H1 (cell line): ENCODE results near the gene IGSF11. TPM values are rescaled to one million over a fixed set of nuclear protein-coding genes. Genes with fewer than 3 reads are reported as not detected.

Experiments used
- CTCF ChIA-PET: fragments of 300-600 bp; sonication (Branson Sonifier 250); formaldehyde crosslinking; loops from one replicate; lab custom pipeline; 2021; ENCODE audit not compliant: partially characterized antibody; lab: Charles Lee
- POLR2A ChIA-PET: fragments of 300-600 bp; sonication (Branson Sonifier 250); formaldehyde crosslinking; loops from one replicate; lab custom pipeline; 2021; ENCODE audit warnings: inconsistent platforms; ENCODE audit not compliant: partially characterized antibody; lab: Charles Lee
- DNase-seq, 2 experiments: peaks; one replicate each; pipeline versions ENCODE4 v3.0.0 to v3.0.0-alpha.2; 2010 to 2022; ENCODE audit warnings: low spot score in 2 of 2, low read depth in 1 of 2, mixed read lengths in 1 of 2
- FAIRE-seq: peaks from 2 replicates; lab custom pipeline; 2011; peaks lifted over from hg19 to GRCh38; lab: Jason Lieb, UNC
- H2AFZ ChIP-seq: 2 replicates; pipeline ENCODE4 v1.8.1; 2012; ENCODE audit warnings: low read length, inconsistent platforms
- H2AK5ac ChIP-seq: 2 replicates; pipeline ENCODE4 v1.6.1; 2013; ENCODE audit warnings: low read depth, low read length
- H2BK120ac ChIP-seq: replicated peaks from 2 replicates; pipeline ENCODE3; 2013; ENCODE audit warnings: low read depth, low read length, inconsistent platforms
- H2BK12ac ChIP-seq: 2 replicates; pipeline ENCODE4 v1.6.1; 2013; ENCODE audit warnings: low read depth, low read length
- H2BK15ac ChIP-seq: 2 replicates; pipeline ENCODE4 v1.6.1; 2013; ENCODE audit warnings: low read length
- H2BK20ac ChIP-seq: 2 replicates; pipeline ENCODE4 v1.6.1; 2013; ENCODE audit warnings: low read length
- H2BK5ac ChIP-seq: 2 replicates; pipeline ENCODE4 v1.6.1; 2013; ENCODE audit warnings: low read depth, low read length
- H3K14ac ChIP-seq: 2 replicates; pipeline ENCODE4 v1.6.1; 2013; ENCODE audit warnings: inconsistent platforms; ENCODE audit not compliant: insufficient read length
- H3K18ac ChIP-seq: 2 replicates; pipeline ENCODE4 v1.6.1; 2013; ENCODE audit warnings: low read length; ENCODE audit errors: extremely low read depth
- H3K23ac ChIP-seq: 2 replicates; pipeline ENCODE4 v1.6.1; 2013; ENCODE audit warnings: inconsistent platforms; ENCODE audit not compliant: insufficient read length
- H3K23me2 ChIP-seq: 2 replicates; pipeline ENCODE4 v1.6.1; 2013; ENCODE audit warnings: low read depth, low read length
- H3K27ac ChIP-seq: 2 replicates; pipeline ENCODE4 v1.6.1; 2011; ENCODE audit warnings: low read depth, low read length, inconsistent platforms
- H3K27me3 ChIP-seq, 4 experiments: replicated peaks in 1 of 4; 1 replicate in 1 of 4; 2 replicates in 3 of 4; pipeline versions ENCODE4 v1.6.1 to v1.8.1; 2011 to 2013; ENCODE audit warnings: low read length in 3 of 4, mild to moderate bottlenecking in 3 of 4, inconsistent platforms in 2 of 4, mixed read lengths in 2 of 4, moderate library complexity in 1 of 4; ENCODE audit not compliant: control insufficient read depth in 3 of 4, insufficient read depth in 3 of 4; ENCODE audit errors: extremely low read depth in 1 of 4
- H3K36me3 ChIP-seq, 4 experiments: 2 replicates each; pipeline versions ENCODE4 v1.6.1 to v1.8.1; 2011 to 2013; ENCODE audit warnings: mild to moderate bottlenecking in 4 of 4, low read length in 3 of 4, moderate library complexity in 2 of 4, control low read depth in 1 of 4, inconsistent platforms in 1 of 4; ENCODE audit not compliant: insufficient read depth in 4 of 4, control insufficient read depth in 2 of 4
- H3K4ac ChIP-seq: replicated peaks from 2 replicates; pipeline ENCODE3; 2013; ENCODE audit warnings: low read length, low read depth, mixed read lengths, inconsistent platforms; ENCODE audit not compliant: insufficient read length
- H3K4me1 ChIP-seq, 4 experiments: replicated peaks in 1 of 4; 1 replicate in 1 of 4; 2 replicates in 3 of 4; pipeline versions ENCODE4 v1.6.1 to v1.8.1; 2011 to 2013; ENCODE audit warnings: low read length in 3 of 4, inconsistent platforms in 2 of 4, mixed read lengths in 1 of 4; ENCODE audit not compliant: insufficient read depth in 4 of 4, control insufficient read depth in 3 of 4
- H3K4me2 ChIP-seq, 2 experiments: 2 replicates each; pipeline versions ENCODE4 v1.6.1 to v1.8.1; 2011 to 2013; ENCODE audit warnings: low read depth in 2 of 2, low read length in 2 of 2, control low read depth in 1 of 2, inconsistent platforms in 1 of 2, mild to moderate bottlenecking in 1 of 2; ENCODE audit not compliant: insufficient read depth in 1 of 2
- H3K4me3 ChIP-seq, 4 experiments: fragments of 200-600, 300-600 bp in 1 of 4; sonication (generic), shearing (Covaris generic), sonication (Bioruptor Twin) in 1 of 4; 2 replicates each; pipeline versions ENCODE4 v1.5.1 to v1.8.1; 2011 to 2016; ENCODE audit warnings: low read length in 4 of 4, low read depth in 3 of 4, control low read depth in 2 of 4, inconsistent platforms in 2 of 4, mild to moderate bottlenecking in 2 of 4, mixed read lengths in 1 of 4, moderate library complexity in 1 of 4; ENCODE audit not compliant: insufficient read depth in 2 of 4; ENCODE audit errors: extremely low read depth in 1 of 4
- H3K56ac ChIP-seq: replicated peaks from 2 replicates; pipeline ENCODE3; 2013; ENCODE audit warnings: low read depth, mild to moderate bottlenecking, mixed read lengths, low read length, inconsistent platforms; ENCODE audit not compliant: insufficient read length
- H3K79me1 ChIP-seq: 2 replicates; pipeline ENCODE4 v1.6.1; 2013; ENCODE audit warnings: low read depth, low read length, control low read depth
- H3K79me2 ChIP-seq, 2 experiments: 2 replicates each; pipeline versions ENCODE4 v1.6.1 to v1.8.1; 2012 to 2013; ENCODE audit warnings: low read length in 2 of 2, mild to moderate bottlenecking in 2 of 2, inconsistent platforms in 1 of 2; ENCODE audit not compliant: insufficient read depth in 2 of 2, control insufficient read depth in 1 of 2
- H3K9ac ChIP-seq, 4 experiments: replicated peaks in 1 of 4; 1 replicate in 1 of 4; 2 replicates in 3 of 4; pipeline versions ENCODE4 v1.6.1 to v1.8.1; 2011 to 2013; ENCODE audit warnings: low read depth in 3 of 4, low read length in 3 of 4, control low read depth in 2 of 4, mild to moderate bottlenecking in 2 of 4, moderate library complexity in 2 of 4, inconsistent platforms in 1 of 4; ENCODE audit errors: extremely low read depth in 1 of 4
- H3K9me3 ChIP-seq, 2 experiments: 2 replicates each; pipeline versions ENCODE4 v1.6.1 to v1.8.1; 2012 to 2013; ENCODE audit warnings: mild to moderate bottlenecking in 2 of 2, moderate library complexity in 2 of 2, control low read depth in 1 of 2, inconsistent platforms in 1 of 2, low read depth in 1 of 2, low read length in 1 of 2, mixed read lengths in 1 of 2; ENCODE audit not compliant: insufficient read depth in 2 of 2
- H4K20me1 ChIP-seq, 2 experiments: replicated peaks in 1 of 2; 2 replicates each; pipeline versions ENCODE3 to v1.8.1; 2011 to 2013; ENCODE audit warnings: inconsistent platforms in 2 of 2, low read length in 2 of 2, mild to moderate bottlenecking in 1 of 2; ENCODE audit not compliant: insufficient read depth in 2 of 2, control insufficient read depth in 1 of 2
- H4K5ac ChIP-seq: 2 replicates; pipeline ENCODE4 v1.6.1; 2013; ENCODE audit warnings: low read length, low read depth, mixed read lengths, inconsistent platforms; ENCODE audit not compliant: insufficient read length
- H4K8ac ChIP-seq: 2 replicates; pipeline ENCODE4 v1.8.0; 2013; ENCODE audit warnings: mild to moderate bottlenecking, moderate library complexity, low read length, inconsistent platforms; ENCODE audit not compliant: insufficient read depth; ENCODE audit errors: extremely low read depth
- H4K91ac ChIP-seq: replicated peaks from 2 replicates; pipeline ENCODE3; 2013; ENCODE audit warnings: low read length, mixed read lengths, inconsistent platforms; ENCODE audit not compliant: insufficient read length
- BCL11A ChIP-seq, 2 experiments: IDR thresholded peaks; one replicate each; pipeline ENCODE4 v1.6.1; 2011; ENCODE audit warnings: low read depth in 2 of 2, low read length in 2 of 2, mild to moderate bottlenecking in 2 of 2
- GABPA ChIP-seq: IDR thresholded peaks from 2 replicates; pipeline ENCODE4 v1.6.1; 2011; ENCODE audit warnings: mild to moderate bottlenecking, low read length, moderate library complexity, borderline replicate concordance; ENCODE audit not compliant: insufficient read depth
- KDM4A ChIP-seq: IDR thresholded peaks from one replicate; pipeline ENCODE4 v1.7.1; 2012; ENCODE audit warnings: low read depth, mild to moderate bottlenecking, moderate library complexity, low read length, inconsistent platforms; ENCODE audit not compliant: severe bottlenecking
- MAFK ChIP-seq: IDR thresholded peaks from 2 replicates; pipeline ENCODE4 v1.6.1; 2012; ENCODE audit warnings: low read depth, mild to moderate bottlenecking, improper control_type of control experiment, low read length
- POU5F1 ChIP-seq: IDR thresholded peaks from 2 replicates; pipeline ENCODE4 v1.6.1; 2011; ENCODE audit warnings: low read depth, mild to moderate bottlenecking, low read length, moderate library complexity
- RBBP5 ChIP-seq: IDR thresholded peaks from 2 replicates; pipeline ENCODE4 v1.7.1; 2012; ENCODE audit warnings: low read depth, mild to moderate bottlenecking, inconsistent platforms, low read length, moderate library complexity, borderline replicate concordance
- RNF2 ChIP-seq: fragments of 200-900, 300-1000 bp; sonication (generic); IDR thresholded peaks from 2 replicates; pipeline ENCODE4 v1.7.1; 2016; ENCODE audit warnings: borderline replicate concordance, low read depth, mild to moderate bottlenecking, antibody characterized with exemption, low read length; ENCODE audit not compliant: poor library complexity, severe bottlenecking; ENCODE audit errors: missing control alignments
- SIRT6 ChIP-seq: IDR thresholded peaks from one replicate; pipeline ENCODE4 v1.7.1; 2012; ENCODE audit warnings: low read length, inconsistent platforms
- TAF1 ChIP-seq: IDR thresholded peaks from 2 replicates; pipeline ENCODE4 v1.6.1; 2011; ENCODE audit warnings: mild to moderate bottlenecking, low read depth, low read length
- TEAD4 ChIP-seq: IDR thresholded peaks from 2 replicates; pipeline ENCODE4 v1.6.1; 2012; ENCODE audit warnings: low read depth, low read length, inconsistent platforms, mixed read lengths
- YY1 ChIP-seq: IDR thresholded peaks from 2 replicates; pipeline ENCODE4 v1.6.1; 2011; ENCODE audit warnings: low read depth, mild to moderate bottlenecking, low read length
- whole genome bisulfite sequencing, 2 experiments: shearing (Covaris generic) in 1 of 2; methylation state at CpG; one replicate each; pipeline versions ENCODE4 v1.1.6 to v1.1.7; 2013 to 2015; ENCODE audit warnings: low lambda C conversion rate in 2 of 2, mixed read lengths in 2 of 2, inconsistent platforms in 1 of 2, low coverage in 1 of 2, missing lambda C conversion rate in 1 of 2; ENCODE audit not compliant: insufficient replicate concordance in 2 of 2, insufficient coverage in 1 of 2, insufficient read length in 1 of 2; ENCODE audit errors: extremely low coverage in 1 of 2, missing lambda C conversion rate in 1 of 2; 5-methylcytosine and 5-hydroxymethylcytosine counted together
- polyA plus RNA-seq, 7 experiments: library from polyadenylated mRNA; depleted of rRNA in 3 of 7; stranded (reverse) in 5 of 7; unstranded in 2 of 7; fragments of >200 nt in 5 of 7; fragments of 200-250 nt in 2 of 7; gene quantifications; 1 replicate in 5 of 7; 2 replicates in 1 of 7; 4 replicates in 1 of 7; pipeline versions ENCODE4 v1.2.1 to v1.2.3, GENCODE V29; 2011 to 2013; ENCODE audit warnings: missing spikeins in 2 of 7, mixed read lengths in 2 of 7
- total RNA-seq: library from RNA; stranded (reverse); fragmentation: NEBNext Ultra II Directional; extraction: Animal tissue kit (Norgen Biotek cat#: 25700); gene quantifications from 2 replicates; pipeline ENCODE4 v1.2.1, GENCODE V29; 2021
- TF ChIP-seq, protein P1 (sequence below): IDR thresholded peaks from 2 replicates; pipeline ENCODE4 v1.6.1; 2012; ENCODE audit warnings: inconsistent platforms
- TF ChIP-seq, protein P2 (sequence below): IDR thresholded peaks from 2 replicates; pipeline ENCODE4 v1.6.1; 2012; ENCODE audit warnings: inconsistent platforms

IGSF11 gene
- total and polyA plus RNA-seq, 2 of the 8 experiments (the other 6 are each of a cell fraction or from before 2014, with no cell fraction given) = 1.1 to 4.1 TPM

DNA sequence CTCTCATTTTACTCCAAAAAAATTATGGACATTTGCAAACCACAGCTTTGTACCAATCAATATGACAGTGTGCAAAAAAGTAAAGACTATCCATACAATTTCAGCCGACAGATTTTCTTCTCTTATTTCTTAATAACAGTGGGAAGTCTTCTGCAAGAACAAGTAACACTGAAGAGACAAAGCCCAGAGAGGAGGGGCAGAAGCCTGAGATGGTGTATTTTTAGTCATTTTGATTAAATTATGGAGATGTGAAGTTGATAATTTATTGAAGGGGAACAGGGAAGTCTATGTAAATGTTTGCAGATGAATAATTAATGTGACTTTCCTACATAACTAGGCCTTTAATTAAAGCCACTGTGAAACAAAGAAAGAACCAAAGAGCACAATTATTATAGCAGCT is 45.7 kb upstream of the IGSF11 start:
- no peak overlapping the region for H3K4me3 ChIP-seq
- WGBS, 2 experiments = 83% methylated on average over 1 of the region's 1 CpG; no CpG with 5 or more reads in 1 of the 2 experiments
- no peak overlapping the region for H3K4ac ChIP-seq
- H3K18ac ChIP-seq = no peak overlapping the region
- no peak overlapping the region for H4K5ac ChIP-seq
- no peaks in the 10 kb centered on the region for H3K36me3 ChIP-seq
- H3K4me2 ChIP-seq = no peak overlapping the region
- no peak overlapping the region for H3K56ac ChIP-seq
- no peak overlapping the region for H2AFZ ChIP-seq
- DNase-seq = no peak
- H2AK5ac ChIP-seq = no peak overlapping the region
- H2BK5ac ChIP-seq = no peak overlapping the region
- ChIA-PET CTCF (interaction anchor here (0.6 to 3.2 kb wide), 5 partner anchors 13 to 200 kb away, joined by 3 to 14 read pairs (median 3); no protein-coding TSS in a partner anchor), POLR2A (interaction anchor here (0.7 kb wide), 1 partner anchor 13 kb away, joined by 6 read pairs; no protein-coding TSS in a partner anchor)
- no peak overlapping the region for H3K9ac ChIP-seq
- H3K27me3 ChIP-seq = no peaks in the 10 kb centered on the region
- no peaks in the 10 kb centered on the region for H3K4me1 ChIP-seq
- H3K14ac ChIP-seq = no peak overlapping the region
- no peaks in the 10 kb centered on the region for H4K20me1 ChIP-seq
- H3K23me2 ChIP-seq = 0 out of 2 replicates have a peak, but pooled peaks cover 2% of the 10 kb centered on the region
- H4K8ac ChIP-seq = no peak overlapping the region
- H4K91ac ChIP-seq = no peak overlapping the region
- H3K23ac ChIP-seq = no peak overlapping the region
- no peak overlapping the region for H2BK12ac ChIP-seq
- H2BK20ac ChIP-seq = no peak overlapping the region
- no peak overlapping the region for H2BK15ac ChIP-seq
- FAIRE-seq = no peak
- no peak overlapping the region for H2BK120ac ChIP-seq
- H3K79me2 ChIP-seq = no peaks in the 10 kb centered on the region
- H3K9me3 ChIP-seq = no peaks in the 10 kb centered on the region
- no peak overlapping the region for H3K27ac ChIP-seq
- H3K79me1 ChIP-seq = no peaks in the 10 kb centered on the region
- TF ChIP-seq KDM4A (no peak), SIRT6 (no peak), MAFK (no peak), TAF1 (no peak), TEAD4 (no peak), POU5F1 (no peak), YY1 (no peak), RBBP5 (no peak), RNF2 (no peak), GABPA (no peak), BCL11A (IDR thresholded peaks at IDR 0.05; ENCODE audit: low read depth in 2 of 2, low read length in 2 of 2) (no peak)
- TF ChIP-seq, protein P1, sequence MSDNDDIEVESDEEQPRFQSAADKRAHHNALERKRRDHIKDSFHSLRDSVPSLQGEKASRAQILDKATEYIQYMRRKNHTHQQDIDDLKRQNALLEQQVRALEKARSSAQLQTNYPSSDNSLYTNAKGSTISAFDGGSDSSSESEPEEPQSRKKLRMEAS = no peak
- TF ChIP-seq, protein P2, sequence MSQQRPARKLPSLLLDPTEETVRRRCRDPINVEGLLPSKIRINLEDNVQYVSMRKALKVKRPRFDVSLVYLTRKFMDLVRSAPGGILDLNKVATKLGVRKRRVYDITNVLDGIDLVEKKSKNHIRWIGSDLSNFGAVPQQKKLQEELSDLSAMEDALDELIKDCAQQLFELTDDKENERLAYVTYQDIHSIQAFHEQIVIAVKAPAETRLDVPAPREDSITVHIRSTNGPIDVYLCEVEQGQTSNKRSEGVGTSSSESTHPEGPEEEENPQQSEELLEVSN = no peak
